Bronchial epithelial cell (primary cell): Measurements from ENCODE around the gene DRG2. TPM values are rescaled to one million over a fixed set of nuclear protein-coding genes. Genes with fewer than 3 reads are reported as not detected.

Experiments
- DNase-seq: peaks from one replicate; pipeline ENCODE4 v3.0.0-alpha.2; 2010; ENCODE audit warnings: low read depth
- FAIRE-seq: peaks from 2 replicates; lab custom pipeline; 2011; peaks lifted over from hg19 to GRCh38; lab: Jason Lieb, UNC
- H3K27me3 ChIP-seq: 2 replicates; pipeline ENCODE4 v1.5.1; 2011; ENCODE audit warnings: low read length; ENCODE audit not compliant: control insufficient read depth, insufficient read depth
- H3K36me3 ChIP-seq: 2 replicates; pipeline ENCODE4 v1.5.1; 2011; ENCODE audit warnings: low read length; ENCODE audit not compliant: control insufficient read depth, insufficient read depth
- H3K4me3 ChIP-seq: 2 replicates; pipeline ENCODE4 v1.5.1; 2011; ENCODE audit warnings: mild to moderate bottlenecking, low read depth, low read length, control low read depth
- CTCF ChIP-seq: IDR thresholded peaks from 2 replicates; pipeline ENCODE4 v1.5.1; 2011; ENCODE audit warnings: mild to moderate bottlenecking, moderate library complexity, low read length, control low read depth, inconsistent platforms; ENCODE audit not compliant: insufficient read depth, severe bottlenecking
- total RNA-seq: library from RNA; depleted of rRNA; stranded (reverse); fragments of >200 nt; gene quantifications from 2 replicates; pipeline ENCODE4 v1.2.1, GENCODE V29; 2014

The DRG2 gene
- total RNA-seq, 1 donor from 2014 or later, result 23.7 TPM

GRCh38 chr17:18119166-18119745 is 31.5 kb downstream of the DRG2 start:
- DNase-seq (no peak), FAIRE-seq (no peak)
- no peak overlapping the region for H3K4me3 ChIP-seq
- no peaks in the 10 kb centered on the region for H3K27me3 ChIP-seq
- no peaks in the 10 kb centered on the region for H3K36me3 ChIP-seq
- no peak for TF ChIP-seq CTCF

- Histone ChIP-seq H3K4me3 (no peak overlapping the region), H3K36me3 (no peaks in the 10 kb centered on the region), H3K27me3 (no peaks in the 10 kb centered on the region)
- DNase-seq (no peak), FAIRE-seq (no peak)
- no peak for TF ChIP-seq CTCF
Observed at GRCh38 chr17:18119938-18120337, 32.2 kb downstream of the DRG2 start.

GRCh38 chr17:18120461-18121017 is 32.8 kb downstream of the DRG2 start:
- H3K4me3 ChIP-seq, result no peak overlapping the region
- DNase-seq (no peak), FAIRE-seq (no peak)
- no peaks in the 10 kb centered on the region for H3K36me3 ChIP-seq
- no peak for TF ChIP-seq CTCF
- no peaks in the 10 kb centered on the region for H3K27me3 ChIP-seq

- no peak for TF ChIP-seq CTCF
- H3K27me3 ChIP-seq, result no peaks in the 10 kb centered on the region
- no peaks in the 10 kb centered on the region for H3K36me3 ChIP-seq
- no peak for FAIRE-seq
- DNase-seq, result no peak
- H3K4me3 ChIP-seq, result no peak overlapping the region
Observed at GRCh38 chr17:18121144-18121910, 33.6 kb downstream of the DRG2 start.

GRCh38 chr17:18122990-18123753 is 35.4 kb downstream of the DRG2 start:
- no peak for FAIRE-seq
- TF ChIP-seq CTCF, result no peak
- H3K4me3 ChIP-seq, result no peak overlapping the region
- H3K36me3 ChIP-seq, result no peaks in the 10 kb centered on the region
- no peaks in the 10 kb centered on the region for H3K27me3 ChIP-seq
- DNase-seq, result no peak
